HG03039 (cell line): ENCODE results near the gene PTMS.

Experiments used
- ATAC-seq: cut with Tn5 transposase; IDR thresholded peaks from one replicate; pipeline ENCODE4 v1.9.1; 2021; ENCODE audit warnings: mild to moderate bottlenecking, moderate library complexity; ENCODE audit not compliant: unreplicated experiment

Gene PTMS

DNA sequence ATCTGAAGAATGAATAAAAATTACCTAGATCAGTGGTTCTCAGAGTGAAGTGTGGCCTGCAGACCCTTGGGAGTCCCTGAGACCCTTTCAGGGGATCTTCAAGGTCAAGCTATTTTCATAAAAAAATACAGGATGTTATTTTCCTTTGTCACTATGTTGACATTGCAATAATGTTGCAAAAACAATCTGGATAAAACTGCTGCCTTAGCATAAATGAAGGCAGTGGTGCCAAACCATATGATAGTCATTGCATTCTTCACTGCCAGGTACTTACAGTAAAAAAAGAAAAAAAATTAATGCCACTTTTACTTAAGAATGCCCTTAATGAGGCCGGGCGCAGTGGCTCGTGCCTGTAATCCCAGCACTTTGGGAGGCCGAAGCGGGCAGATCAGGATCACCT lies 21.1 kb downstream of the PTMS start:
- no peak for ATAC-seq

DNA sequence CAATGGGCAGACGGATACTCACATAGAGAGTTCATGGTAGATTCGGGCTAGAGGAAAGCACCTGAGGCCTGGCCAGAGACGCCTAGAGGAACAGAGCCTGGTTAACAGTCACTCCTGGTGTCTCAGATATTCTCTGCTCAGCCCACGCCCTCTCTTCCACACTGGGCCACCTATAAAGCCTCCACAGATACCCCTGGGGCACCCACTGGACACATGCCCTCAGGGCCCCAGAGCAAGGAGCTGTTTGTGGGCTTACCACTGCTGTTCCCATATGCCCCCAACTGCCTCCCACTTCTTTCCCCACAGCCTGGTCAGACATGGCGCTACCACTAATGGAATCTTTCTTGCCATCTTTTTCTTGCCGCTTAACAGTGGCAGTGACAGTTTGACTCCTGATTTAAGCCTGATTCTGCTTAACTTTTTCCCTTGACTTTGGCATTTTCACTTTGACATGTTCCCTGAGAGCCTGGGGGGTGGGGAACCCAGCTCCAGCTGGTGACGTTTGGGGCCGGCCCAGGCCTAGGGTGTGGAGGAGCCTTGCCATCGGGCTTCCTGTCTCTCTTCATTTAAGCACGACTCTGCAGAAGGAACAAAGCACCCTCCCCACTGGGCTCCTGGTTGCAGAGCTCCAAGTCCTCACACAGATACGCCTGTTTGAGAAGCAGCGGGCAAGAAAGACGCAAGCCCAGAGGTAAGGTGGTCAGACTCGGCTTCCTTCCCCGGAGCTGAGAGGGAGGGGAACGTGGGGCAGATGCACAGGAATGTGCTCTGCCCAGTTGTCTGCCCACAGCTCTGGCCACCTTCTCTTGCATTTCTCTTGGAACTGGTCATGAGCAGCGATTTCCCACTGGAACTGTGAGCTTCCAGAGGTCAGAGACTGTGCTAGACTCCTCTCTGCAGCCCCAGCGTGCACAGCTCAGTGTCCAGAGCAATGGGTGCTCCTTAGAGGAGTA lies 23.1 kb downstream of the PTMS start, which contains the start of gene CD4:
CD4 (plus strand) TSS at position 557 of the 953 bp plus-strand sequence. CDS start 10,611 bp downstream, outside the sequence.
- no peak for ATAC-seq

DNA sequence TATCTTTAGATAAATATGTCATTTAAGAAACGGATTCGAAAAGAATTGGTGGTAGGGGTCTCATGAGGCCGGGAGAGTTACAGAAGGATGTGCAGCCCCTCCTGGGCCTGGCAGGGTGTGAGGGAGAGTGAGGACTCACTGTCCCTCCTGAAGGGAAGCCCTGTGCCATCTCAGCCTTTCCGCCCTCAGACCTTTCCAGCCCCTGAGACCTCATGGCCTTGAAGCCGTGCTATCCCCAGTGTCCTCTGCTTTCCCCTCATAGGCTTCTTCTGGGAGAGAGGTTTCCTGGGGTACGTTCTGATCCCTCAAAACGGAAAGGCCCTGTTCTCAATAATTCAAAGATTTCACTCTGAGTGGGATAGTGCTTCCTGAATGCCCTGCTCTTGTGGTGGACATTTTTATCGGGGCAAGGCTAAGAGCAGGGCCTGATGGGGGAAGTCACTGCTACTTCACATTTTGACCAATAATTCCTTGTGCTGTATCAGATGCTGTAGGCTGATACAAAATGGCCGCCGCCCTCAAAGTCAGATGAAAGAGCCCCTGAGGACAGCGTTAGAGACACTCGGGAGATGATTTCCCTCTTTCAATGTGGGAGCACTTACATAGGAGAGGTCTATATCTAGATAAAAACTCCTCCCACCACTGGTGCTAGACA lies 24.5 kb downstream of the PTMS start:
- ATAC-seq = no peak

DNA sequence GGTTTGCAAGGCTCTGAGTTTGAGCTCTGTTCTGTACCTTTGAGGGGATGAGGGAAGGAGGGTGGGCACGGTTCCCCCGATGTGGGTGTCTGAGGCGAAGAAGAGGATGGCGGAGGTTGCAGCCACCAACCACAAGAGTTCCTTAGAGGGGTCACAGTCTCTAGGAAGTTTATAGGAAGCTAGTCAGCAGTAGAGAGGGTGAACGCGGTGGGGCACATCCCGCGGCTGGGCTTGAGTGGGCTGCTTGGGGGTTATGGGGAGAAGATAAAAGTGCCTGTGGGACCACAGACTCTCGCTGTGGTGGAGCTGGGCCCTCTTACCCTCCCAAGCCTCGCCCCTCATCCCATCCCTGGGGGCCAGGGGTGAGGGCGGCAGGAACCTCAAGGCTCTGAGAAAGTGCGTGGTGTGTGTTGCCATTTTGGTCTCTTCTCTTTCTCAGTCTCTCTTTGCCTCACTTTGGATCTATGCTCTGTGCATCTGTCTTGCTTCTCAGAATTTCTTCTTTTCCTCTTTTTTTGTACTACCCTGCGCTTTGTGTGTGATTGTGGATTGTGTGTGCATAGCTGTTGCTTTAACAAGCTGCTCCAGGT lies 25.9 kb downstream of the PTMS start:
- ATAC-seq = no peak

DNA sequence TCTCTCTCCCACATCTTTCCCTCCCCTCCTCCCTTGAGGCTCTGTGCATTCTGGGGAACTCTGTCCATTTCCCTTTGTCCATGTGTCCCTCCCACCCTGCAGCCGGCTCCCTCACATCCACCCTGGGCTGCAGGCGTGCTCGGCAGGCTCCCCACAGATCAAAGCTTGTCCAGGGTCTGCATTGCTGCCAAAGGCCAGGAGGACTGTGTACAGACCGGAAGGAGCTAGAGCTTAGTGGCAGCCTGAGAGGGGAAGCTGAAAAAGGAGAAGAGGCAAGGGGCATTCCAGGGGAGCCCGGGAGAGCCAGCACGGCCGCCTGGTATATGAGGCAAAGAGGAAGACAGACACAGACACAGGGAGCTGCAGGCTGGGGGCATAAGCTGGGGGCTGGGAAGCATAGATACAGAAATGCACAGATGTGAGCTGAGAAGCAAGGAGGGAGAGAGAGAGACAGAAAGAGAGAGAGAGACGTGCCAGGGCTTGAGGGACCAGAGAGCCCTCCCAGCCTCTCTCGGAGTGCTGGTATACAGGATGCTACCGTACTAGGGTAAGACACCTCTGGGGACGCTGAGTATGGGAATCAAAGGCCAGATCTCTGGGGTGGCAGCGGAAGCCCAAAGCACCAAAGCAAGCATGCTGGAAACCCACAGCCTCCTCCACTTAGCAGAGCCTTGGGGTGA lies 26.5 kb downstream of the PTMS start:
- no peak for ATAC-seq

DNA sequence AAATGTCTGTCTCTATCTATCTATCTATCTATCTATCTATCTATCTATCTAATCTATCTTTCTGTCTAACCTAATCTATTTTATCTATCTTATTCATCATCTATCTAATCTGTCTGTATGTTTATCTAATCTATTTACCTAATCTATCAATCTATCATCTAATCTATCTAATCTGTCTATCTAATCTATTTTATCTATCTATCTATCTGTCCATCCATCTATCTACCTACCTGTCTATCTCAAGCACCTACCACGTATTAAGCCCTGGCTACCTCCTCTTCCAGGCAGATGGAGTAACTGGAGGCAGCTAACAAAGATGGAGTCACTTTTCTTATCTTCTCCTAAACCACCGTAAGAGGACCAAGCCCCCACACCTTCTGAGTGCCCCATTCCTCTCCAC lies 28.9 kb downstream of the PTMS start:
- ATAC-seq = no peak

GRCh38 chr12:6796576-6796975 lies 30.4 kb downstream of the PTMS start:
- ATAC-seq = no peak

DNA sequence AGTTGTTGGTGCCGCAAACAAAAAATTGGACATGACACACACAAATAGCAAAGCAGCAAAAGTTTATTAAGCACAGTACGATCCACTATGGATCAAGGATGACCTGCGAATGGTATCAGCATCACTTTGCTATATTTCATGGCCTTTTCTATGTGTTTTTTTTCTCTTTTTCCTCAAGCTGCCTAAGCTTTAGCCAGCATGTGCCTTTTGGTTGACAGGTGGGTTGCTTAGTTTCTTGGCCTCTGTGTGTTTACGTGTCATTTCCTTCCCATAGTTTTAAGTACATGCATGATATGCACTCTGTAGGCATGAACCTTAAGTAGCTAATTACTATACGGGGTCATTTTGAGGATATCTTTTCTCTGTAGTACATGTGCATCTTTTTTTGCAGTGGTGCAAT lies 33.0 kb downstream of the PTMS start:
- ATAC-seq = no peak

DNA sequence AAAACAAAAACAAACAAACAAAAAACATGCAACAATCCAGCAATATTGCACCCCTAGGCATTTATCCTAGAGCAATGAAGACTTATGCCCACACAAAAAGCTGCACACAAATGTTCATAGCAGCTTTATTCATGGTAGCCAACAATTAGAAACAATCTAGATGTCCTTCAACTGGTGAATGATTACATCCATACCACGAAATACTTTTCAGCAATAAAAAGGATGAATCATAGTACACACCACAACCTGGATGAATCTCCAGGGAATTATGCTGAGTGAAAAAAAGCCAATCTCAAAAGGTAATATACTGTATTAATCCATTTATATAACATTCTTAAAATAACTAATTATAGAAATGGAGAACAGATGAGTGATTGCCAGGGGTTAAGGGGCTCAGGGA lies 41.0 kb downstream of the PTMS start:
- ATAC-seq = no peak

DNA sequence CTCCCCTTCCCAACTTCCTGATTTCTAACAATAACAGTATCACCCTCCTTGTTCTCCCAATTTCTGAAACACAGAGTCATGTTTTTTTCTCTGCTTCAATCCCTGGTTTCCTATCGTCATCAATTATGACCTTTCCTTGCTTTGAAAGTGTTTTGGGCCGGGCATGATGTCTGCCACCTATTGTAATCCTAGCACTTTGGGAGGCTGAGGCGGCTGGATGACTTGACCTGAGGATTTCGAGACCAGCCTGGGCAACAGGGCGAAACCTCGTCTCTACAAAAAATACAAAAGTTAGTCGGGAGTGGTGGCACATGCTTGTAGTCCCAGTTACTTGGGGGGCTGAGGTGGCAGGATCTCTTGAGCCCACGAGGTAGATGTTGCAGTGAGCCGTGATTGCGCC lies 42.9 kb downstream of the PTMS start:
- no peak for ATAC-seq

- ATAC-seq = no peak
Measured at GRCh38 chr12:6810758-6811157, 44.6 kb downstream of the PTMS start.

DNA sequence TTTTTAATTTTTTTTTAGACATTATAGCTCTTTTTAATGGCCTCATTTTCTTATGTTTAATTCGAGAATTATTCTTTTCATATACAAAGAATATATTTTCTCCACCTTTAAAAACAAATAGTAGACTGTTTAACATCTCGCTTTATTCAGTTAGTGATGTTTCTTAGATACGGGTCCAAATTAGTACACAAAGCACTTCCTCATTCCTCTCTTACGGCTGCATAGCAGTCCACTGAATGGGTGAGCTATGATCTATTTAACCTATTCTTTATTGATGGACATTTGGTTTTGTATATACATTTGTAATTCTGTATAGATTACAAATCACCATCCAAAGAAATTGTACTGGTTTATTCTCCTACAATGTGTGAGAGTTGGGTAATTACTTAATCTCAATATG lies 47.2 kb downstream of the PTMS start:
- no peak for ATAC-seq

DNA sequence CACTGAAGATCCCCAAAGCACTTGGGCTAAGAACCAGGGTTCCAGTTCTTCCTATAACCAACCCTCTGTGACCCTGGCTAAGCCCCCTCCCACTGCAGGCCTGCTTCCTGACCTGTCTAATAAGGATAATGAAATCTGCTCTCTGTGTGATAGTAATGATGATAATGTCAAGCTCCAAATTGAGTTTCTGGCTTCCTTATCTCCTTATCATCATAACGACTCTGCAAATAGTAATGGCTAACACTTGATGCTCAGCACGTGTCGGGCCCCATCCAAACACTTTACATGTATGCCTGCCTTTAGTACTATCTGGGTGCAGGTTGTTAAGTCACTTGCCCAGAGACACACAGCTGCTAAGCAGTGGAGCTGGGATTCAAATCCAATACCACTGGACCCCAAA lies 50.4 kb downstream of the PTMS start:
- ATAC-seq = no peak

DNA sequence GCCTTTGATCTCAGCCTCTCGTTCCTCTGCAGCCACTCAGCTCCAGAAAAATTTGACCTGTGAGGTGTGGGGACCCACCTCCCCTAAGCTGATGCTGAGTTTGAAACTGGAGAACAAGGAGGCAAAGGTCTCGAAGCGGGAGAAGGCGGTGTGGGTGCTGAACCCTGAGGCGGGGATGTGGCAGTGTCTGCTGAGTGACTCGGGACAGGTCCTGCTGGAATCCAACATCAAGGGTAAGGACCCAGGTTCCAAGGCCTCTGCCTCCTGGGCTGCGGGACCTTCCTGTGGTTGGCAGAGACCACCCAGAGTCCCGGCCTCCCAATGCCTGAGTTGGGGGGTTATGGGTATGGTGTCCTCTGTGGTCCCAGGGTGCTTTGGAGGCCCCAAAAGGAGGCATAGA lies 50.9 kb downstream of the PTMS start:
- no peak for ATAC-seq

- ATAC-seq = no peak
Measured at GRCh38 chr12:6817662-6818157, 51.5 kb downstream of the PTMS start.

GRCh38 chr12:6818222-6818621 lies 52.1 kb downstream of the PTMS start:
- no peak for ATAC-seq

GRCh38 chr12:6818645-6819044 lies 52.5 kb downstream of the PTMS start:
- ATAC-seq = no peak

DNA sequence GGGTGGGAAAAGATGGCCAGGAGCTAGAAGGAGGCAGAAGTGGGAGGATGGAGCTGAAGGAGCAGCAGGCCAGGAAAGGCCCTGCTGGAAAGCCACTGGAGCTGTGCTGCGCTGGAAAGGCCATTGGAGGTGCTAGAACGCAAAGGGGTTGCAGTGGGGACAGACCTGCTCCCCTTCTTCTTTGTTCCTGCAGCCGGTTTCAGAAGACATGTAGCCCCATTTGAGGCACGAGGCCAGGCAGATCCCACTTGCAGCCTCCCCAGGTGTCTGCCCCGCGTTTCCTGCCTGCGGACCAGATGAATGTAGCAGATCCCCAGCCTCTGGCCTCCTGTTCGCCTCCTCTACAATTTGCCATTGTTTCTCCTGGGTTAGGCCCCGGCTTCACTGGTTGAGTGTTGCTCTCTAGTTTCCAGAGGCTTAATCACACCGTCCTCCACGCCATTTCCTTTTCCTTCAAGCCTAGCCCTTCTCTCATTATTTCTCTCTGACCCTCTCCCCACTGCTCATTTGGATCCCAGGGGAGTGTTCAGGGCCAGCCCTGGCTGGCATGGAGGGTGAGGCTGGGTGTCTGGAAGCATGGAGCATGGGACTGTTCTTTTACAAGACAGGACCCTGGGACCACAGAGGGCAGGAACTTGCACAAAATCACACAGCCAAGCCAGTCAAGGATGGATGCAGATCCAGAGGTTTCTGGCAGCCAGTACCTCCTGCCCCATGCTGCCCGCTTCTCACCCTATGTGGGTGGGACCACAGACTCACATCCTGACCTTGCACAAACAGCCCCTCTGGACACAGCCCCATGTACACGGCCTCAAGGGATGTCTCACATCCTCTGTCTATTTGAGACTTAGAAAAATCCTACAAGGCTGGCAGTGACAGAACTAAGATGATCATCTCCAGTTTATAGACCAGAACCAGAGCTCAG lies 53.2 kb downstream of the PTMS start:
- ATAC-seq = no peak

DNA sequence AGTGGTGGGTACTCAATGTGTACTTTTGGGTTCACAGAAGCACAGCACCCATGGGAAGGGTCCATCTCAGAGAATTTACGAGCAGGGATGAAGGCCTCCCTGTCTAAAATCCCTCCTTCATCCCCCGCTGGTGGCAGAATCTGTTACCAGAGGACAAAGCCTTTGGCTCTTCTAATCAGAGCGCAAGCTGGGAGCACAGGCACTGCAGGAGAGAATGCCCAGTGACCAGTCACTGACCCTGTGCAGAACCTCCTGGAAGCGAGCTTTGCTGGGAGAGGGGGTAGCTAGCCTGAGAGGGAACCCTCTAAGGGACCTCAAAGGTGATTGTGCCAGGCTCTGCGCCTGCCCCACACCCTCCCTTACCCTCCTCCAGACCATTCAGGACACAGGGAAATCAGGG lies 54.0 kb downstream of the PTMS start:
- ATAC-seq = no peak
